Hepatocyte (in vitro differentiated cells): ENCODE measurements around the gene OTOG. TPM values are rescaled to one million over a fixed set of nuclear protein-coding genes. Genes with fewer than 3 reads are reported as not detected.

Source experiments
- DNase-seq: peaks from one replicate; pipeline ENCODE4 v3.0.0-alpha.2; 2016; ENCODE audit warnings: low spot score
- H2AFZ ChIP-seq: fragments of 200-600 bp; sonication (generic); 2 replicates; pipeline ENCODE4 v1.6.0; 2016; ENCODE audit warnings: antibody characterized with exemption, mild to moderate bottlenecking
- H3K27ac ChIP-seq: fragments of 200-600 bp; sonication (generic); 2 replicates; pipeline ENCODE4 v1.5.1; 2016; ENCODE audit warnings: mild to moderate bottlenecking
- H3K27me3 ChIP-seq: fragments of 200-600 bp; sonication (generic); 2 replicates; pipeline ENCODE4 v1.6.1; 2016
- H3K36me3 ChIP-seq: fragments of 200-600 bp; sonication (generic); replicated peaks from 2 replicates; pipeline ENCODE4 v1.5.1; 2016; ENCODE audit warnings: low read depth; ENCODE audit not compliant: insufficient read depth
- H3K4me1 ChIP-seq: fragments of 200-600 bp; sonication (generic); 2 replicates; pipeline ENCODE4 v1.5.1; 2016; ENCODE audit warnings: mild to moderate bottlenecking, moderate library complexity; ENCODE audit not compliant: insufficient read depth
- H3K4me2 ChIP-seq: fragments of 200-600 bp; sonication (generic); 2 replicates; pipeline ENCODE4 v1.6.0; 2016
- H3K4me3 ChIP-seq: fragments of 200-600 bp; sonication (generic); 2 replicates; pipeline ENCODE4 v1.5.1; 2016; ENCODE audit warnings: mild to moderate bottlenecking
- H3K79me2 ChIP-seq: fragments of 200-600 bp; sonication (generic); 2 replicates; pipeline ENCODE4 v1.6.0; 2017; ENCODE audit warnings: mild to moderate bottlenecking
- H3K9me2 ChIP-seq: fragments of 200-600 bp; sonication (generic); replicated peaks from 2 replicates; pipeline ENCODE4 v1.6.0; 2017; ENCODE audit warnings: mild to moderate bottlenecking; ENCODE audit not compliant: insufficient read depth
- H3K9me3 ChIP-seq: fragments of 200-600 bp; sonication (generic); 2 replicates; pipeline ENCODE4 v1.5.1; 2016; ENCODE audit warnings: low read depth, mild to moderate bottlenecking
- H4K20me1 ChIP-seq: fragments of 200-600 bp; sonication (generic); 2 replicates; pipeline ENCODE4 v1.6.0; 2016; ENCODE audit warnings: mild to moderate bottlenecking; ENCODE audit not compliant: insufficient read depth, poor library complexity, severe bottlenecking
- EZH2 ChIP-seq: fragments of 200-600 bp; sonication (generic); IDR thresholded peaks from 2 replicates; pipeline ENCODE4 v1.6.1; 2016; ENCODE audit warnings: antibody characterized with exemption, mild to moderate bottlenecking, borderline replicate concordance
- EZH2phosphoT487 ChIP-seq: fragments of 200-600 bp; sonication (generic); IDR thresholded peaks from one replicate; pipeline ENCODE4 v1.6.1; 2018; ENCODE audit warnings: antibody characterized with exemption, mild to moderate bottlenecking, low read depth, moderate library complexity; ENCODE audit not compliant: unreplicated experiment, severe bottlenecking
- WGBS: methylation state at CpG from one replicate; pipeline ENCODE4 v1.1.6; 2016; ENCODE audit warnings: low lambda C conversion rate; ENCODE audit errors: missing lambda C conversion rate; 5-methylcytosine and 5-hydroxymethylcytosine counted together
- polyA plus RNA-seq: library from polyadenylated mRNA; unstranded; fragments of >200 nt; fragmentation: Nextera tagmentation; extraction: Ambion mirVana; gene quantifications from 2 replicates; pipeline ENCODE4 v1.2.1, GENCODE V29; 2016
- total RNA-seq: library from RNA; depleted of rRNA; stranded (reverse); fragments of >200 nt; gene quantifications from 2 replicates; pipeline ENCODE4 v1.2.3, GENCODE V29; 2014
- TF ChIP-seq, protein P1 (sequence below): fragments of 200-600 bp; sonication (generic); IDR thresholded peaks from 2 replicates; pipeline ENCODE4 v1.5.1; 2016; ENCODE audit warnings: antibody characterized with exemption, mild to moderate bottlenecking; ENCODE audit not compliant: poor library complexity

Gene OTOG
- total and polyA plus RNA-seq, 2 experiments from 2014 or later, result 0.27 to 2.0 TPM

- Histone ChIP-seq H3K36me3 (no peaks in the 10 kb centered on the region), H4K20me1 (peaks cover 5% of the 10 kb centered on the region), H3K4me3 (no peak overlapping the region), H3K4me1 (peaks cover 33% of the 10 kb centered on the region), H3K27ac (peak overlapping the region; percentile 65), H3K4me2 (no peak overlapping the region), H3K79me2 (peaks cover 50% of the 10 kb centered on the region), H3K9me3 (no peaks in the 10 kb centered on the region), H2AFZ (no peak overlapping the region), H3K27me3 (no peaks in the 10 kb centered on the region), H3K9me2 (no peaks in the 10 kb centered on the region)
- TF ChIP-seq EZH2, result no peak
- TF ChIP-seq EZH2phosphoT487, result no peak
- TF ChIP-seq, protein P1, sequence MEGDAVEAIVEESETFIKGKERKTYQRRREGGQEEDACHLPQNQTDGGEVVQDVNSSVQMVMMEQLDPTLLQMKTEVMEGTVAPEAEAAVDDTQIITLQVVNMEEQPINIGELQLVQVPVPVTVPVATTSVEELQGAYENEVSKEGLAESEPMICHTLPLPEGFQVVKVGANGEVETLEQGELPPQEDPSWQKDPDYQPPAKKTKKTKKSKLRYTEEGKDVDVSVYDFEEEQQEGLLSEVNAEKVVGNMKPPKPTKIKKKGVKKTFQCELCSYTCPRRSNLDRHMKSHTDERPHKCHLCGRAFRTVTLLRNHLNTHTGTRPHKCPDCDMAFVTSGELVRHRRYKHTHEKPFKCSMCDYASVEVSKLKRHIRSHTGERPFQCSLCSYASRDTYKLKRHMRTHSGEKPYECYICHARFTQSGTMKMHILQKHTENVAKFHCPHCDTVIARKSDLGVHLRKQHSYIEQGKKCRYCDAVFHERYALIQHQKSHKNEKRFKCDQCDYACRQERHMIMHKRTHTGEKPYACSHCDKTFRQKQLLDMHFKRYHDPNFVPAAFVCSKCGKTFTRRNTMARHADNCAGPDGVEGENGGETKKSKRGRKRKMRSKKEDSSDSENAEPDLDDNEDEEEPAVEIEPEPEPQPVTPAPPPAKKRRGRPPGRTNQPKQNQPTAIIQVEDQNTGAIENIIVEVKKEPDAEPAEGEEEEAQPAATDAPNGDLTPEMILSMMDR, result no peak
- WGBS, result 71% methylated on average over 2 of the region's 2 CpGs
- no peak for DNase-seq
Measured at GRCh38 chr11:17532784-17533183, 14.3 kb upstream of the OTOG start.

DNA sequence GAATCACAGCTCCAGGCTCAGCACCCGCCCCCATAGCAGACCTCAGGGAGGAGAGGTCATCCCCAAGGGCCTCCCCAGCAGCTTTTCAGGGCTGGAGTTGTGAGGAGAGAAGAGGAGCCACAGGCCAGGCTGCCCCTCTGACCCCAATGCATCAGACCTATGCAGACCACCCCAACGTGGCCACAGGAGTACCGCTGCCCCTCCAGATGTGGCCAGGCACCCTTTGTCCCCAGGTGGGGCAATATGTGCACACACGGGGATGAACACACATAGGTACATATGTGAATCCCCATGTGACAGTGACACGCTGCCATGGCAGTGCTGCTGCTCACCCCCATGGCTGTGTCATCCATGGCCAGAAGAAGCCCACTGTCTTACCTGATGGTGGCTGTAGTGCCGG, 13.7 kb upstream of the OTOG start:
- no peak for DNase-seq
- Histone ChIP-seq H4K20me1 (peaks cover 9% of the 10 kb centered on the region), H3K27me3 (no peaks in the 10 kb centered on the region), H2AFZ (no peak overlapping the region), H3K79me2 (peaks cover 56% of the 10 kb centered on the region), H3K27ac (peak overlapping the region; percentile 65), H3K4me1 (peaks cover 34% of the 10 kb centered on the region), H3K9me2 (no peaks in the 10 kb centered on the region), H3K4me3 (no peak overlapping the region), H3K9me3 (no peaks in the 10 kb centered on the region), H3K4me2 (no peak overlapping the region), H3K36me3 (no peaks in the 10 kb centered on the region)
- TF ChIP-seq EZH2phosphoT487 (no peak), EZH2 (no peak)
- TF ChIP-seq, protein P1, result no peak
- 91% methylated on average over 6 of the region's 6 CpGs for WGBS

DNA sequence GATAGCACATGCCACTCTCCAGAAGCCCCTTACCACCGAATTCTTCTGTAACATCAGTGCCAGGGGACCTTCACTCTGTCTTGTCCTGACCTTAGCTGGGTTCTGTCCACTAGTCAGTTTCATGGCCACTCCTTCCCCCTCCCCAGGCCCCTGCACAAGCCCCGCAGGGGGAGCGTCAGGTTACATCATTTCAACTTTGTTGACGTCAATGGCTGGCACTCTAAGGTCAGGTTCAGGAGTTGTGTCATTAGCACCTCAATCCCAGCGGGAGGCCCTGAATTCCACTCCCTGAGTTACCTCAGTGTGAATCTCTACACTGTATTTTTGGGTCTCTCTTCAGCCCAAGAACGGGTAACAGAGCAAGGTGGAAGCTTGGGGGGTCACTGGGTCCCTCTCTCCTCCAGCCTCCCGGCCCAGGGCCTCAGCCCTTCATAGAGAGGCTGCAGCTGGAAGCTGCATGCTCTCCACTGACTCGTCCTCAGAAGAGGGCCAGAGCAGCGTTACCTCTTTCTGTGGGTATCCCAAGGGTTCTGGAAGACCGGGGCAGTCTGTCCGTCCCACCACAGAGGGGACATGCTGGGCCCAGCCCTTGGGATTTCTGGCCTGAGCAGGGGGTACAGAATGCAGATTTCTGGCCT, 13.2 kb upstream of the OTOG start:
- Histone ChIP-seq H2AFZ (no peak overlapping the region), H3K36me3 (no peaks in the 10 kb centered on the region), H3K4me3 (no peak overlapping the region), H3K4me2 (no peak overlapping the region), H3K27ac (peak overlapping the region; percentile 65), H3K4me1 (peaks cover 38% of the 10 kb centered on the region), H3K27me3 (no peaks in the 10 kb centered on the region), H3K79me2 (peaks cover 59% of the 10 kb centered on the region), H4K20me1 (peaks cover 14% of the 10 kb centered on the region), H3K9me2 (no peaks in the 10 kb centered on the region), H3K9me3 (no peaks in the 10 kb centered on the region)
- 76% methylated on average over 11 of the region's 11 CpGs for WGBS
- TF ChIP-seq EZH2phosphoT487 (no peak), EZH2 (no peak)
- TF ChIP-seq, protein P1, result no peak
- DNase-seq, result no peak
